ENCODE results near the gene RFC2. TPM values are rescaled to one million over a fixed set of nuclear protein-coding genes. Genes with fewer than 3 reads are reported as not detected.
"Not testable (repeated sequence)": the region's sequence is repeated elsewhere in the genome, so short reads cannot be mapped to it uniquely, and the experiment has no call there.

Gene RFC2
- total RNA-seq, 1 experiment from 2014 or later = 105 TPM

- DNase-seq (ENCODE audit: low read depth) = no peak
Observed at GRCh38 chr7:74248156-74248555, 6.0 kb downstream of the RFC2 start.

- no peak for DNase-seq (ENCODE audit: low read depth)
Observed at GRCh38 chr7:74246497-74246896, 7.7 kb downstream of the RFC2 start.

- DNase-seq (ENCODE audit: low read depth) = no peak
Observed at GRCh38 chr7:74242122-74242443, 12.1 kb downstream of the RFC2 start.

GRCh38 chr7:74240482-74240881 is 13.7 kb downstream of the RFC2 start:
- DNase-seq (ENCODE audit: low read depth) = no peak

- no peak for DNase-seq (ENCODE audit: low read depth)
Observed at GRCh38 chr7:74236284-74236683, 17.9 kb downstream of the RFC2 start.

GRCh38 chr7:74235518-74236268 is 18.5 kb downstream of the RFC2 start:
- DNase-seq (ENCODE audit: low read depth) = no peak

GRCh38 chr7:74233655-74234285 is 20.4 kb downstream of the RFC2 start:
- peak; percentile 78 for DNase-seq (ENCODE audit: low read depth)

GRCh38 chr7:74231232-74231590 is 23.0 kb downstream of the RFC2 start:
- DNase-seq (ENCODE audit: low read depth) = no peak

GRCh38 chr7:74230446-74231231 is 23.6 kb downstream of the RFC2 start:
- DNase-seq (ENCODE audit: low read depth) = no peak

- DNase-seq (ENCODE audit: low read depth) = no peak
Observed at GRCh38 chr7:74228951-74229900, 25.0 kb downstream of the RFC2 start.

- no peak for DNase-seq (ENCODE audit: low read depth)
Observed at GRCh38 chr7:74226633-74227032, 27.6 kb downstream of the RFC2 start.

- no peak for DNase-seq (ENCODE audit: low read depth)
Observed at GRCh38 chr7:74225400-74225799, 28.8 kb downstream of the RFC2 start.

- DNase-seq (ENCODE audit: low read depth) = not testable (repeated sequence)
Observed at GRCh38 chr7:74224907-74225306, 29.3 kb downstream of the RFC2 start.

GRCh38 chr7:74224511-74224832 is 29.7 kb downstream of the RFC2 start:
- no peak for DNase-seq (ENCODE audit: low read depth)

- DNase-seq (ENCODE audit: low read depth) = no peak
Observed at GRCh38 chr7:74223711-74224510, 30.3 kb downstream of the RFC2 start.

- DNase-seq (ENCODE audit: low read depth) = no peak
Observed at GRCh38 chr7:74222851-74223710, 31.1 kb downstream of the RFC2 start.

- DNase-seq (ENCODE audit: low read depth) = no peak
Observed at GRCh38 chr7:74221713-74222112, 32.5 kb downstream of the RFC2 start.

GRCh38 chr7:74220229-74220628 is 34.0 kb downstream of the RFC2 start:
- DNase-seq (ENCODE audit: low read depth) = no peak

- DNase-seq (ENCODE audit: low read depth) = no peak
Observed at GRCh38 chr7:74219416-74219815, 34.8 kb downstream of the RFC2 start.

- no peak for DNase-seq (ENCODE audit: low read depth)
Observed at GRCh38 chr7:74218343-74218698, 35.9 kb downstream of the RFC2 start.

Data from M059J (cell line).